ENCODE measurements around the gene MAP1LC3C.

Gene MAP1LC3C

DNA sequence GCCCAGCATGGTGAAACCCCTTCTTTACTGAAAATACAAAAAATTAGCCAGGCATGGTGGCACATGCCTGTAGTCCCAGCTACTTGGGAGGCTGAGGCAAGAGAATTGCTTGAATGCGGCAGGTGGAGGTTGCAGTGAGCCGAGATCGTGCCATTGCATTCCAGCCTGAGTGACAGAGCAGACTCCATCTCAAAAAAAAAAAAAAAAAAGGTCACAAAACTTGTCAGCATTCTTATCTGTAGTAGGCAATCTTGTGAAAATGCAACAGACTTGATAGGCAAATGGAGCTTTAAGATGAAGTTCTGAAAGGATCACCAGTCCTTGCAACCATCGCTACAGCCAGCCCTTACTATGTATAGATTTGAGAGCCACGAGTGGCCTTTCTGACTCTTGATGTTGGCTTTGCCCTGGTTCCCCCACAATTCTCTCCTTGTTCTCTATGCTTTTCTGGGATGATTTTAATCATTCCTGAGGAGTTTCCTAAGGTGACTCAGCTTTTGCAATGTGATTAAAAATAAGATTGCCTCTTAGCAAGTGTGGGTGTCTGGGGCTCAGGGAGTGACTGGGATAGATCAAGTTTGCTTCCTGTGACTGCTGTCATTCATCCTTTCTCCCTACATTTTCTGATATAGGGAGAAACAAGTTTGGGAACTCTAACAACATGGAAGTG lies 7.1 kb upstream of the MAP1LC3C start:
- TF ChIP-seq, protein P1, sequence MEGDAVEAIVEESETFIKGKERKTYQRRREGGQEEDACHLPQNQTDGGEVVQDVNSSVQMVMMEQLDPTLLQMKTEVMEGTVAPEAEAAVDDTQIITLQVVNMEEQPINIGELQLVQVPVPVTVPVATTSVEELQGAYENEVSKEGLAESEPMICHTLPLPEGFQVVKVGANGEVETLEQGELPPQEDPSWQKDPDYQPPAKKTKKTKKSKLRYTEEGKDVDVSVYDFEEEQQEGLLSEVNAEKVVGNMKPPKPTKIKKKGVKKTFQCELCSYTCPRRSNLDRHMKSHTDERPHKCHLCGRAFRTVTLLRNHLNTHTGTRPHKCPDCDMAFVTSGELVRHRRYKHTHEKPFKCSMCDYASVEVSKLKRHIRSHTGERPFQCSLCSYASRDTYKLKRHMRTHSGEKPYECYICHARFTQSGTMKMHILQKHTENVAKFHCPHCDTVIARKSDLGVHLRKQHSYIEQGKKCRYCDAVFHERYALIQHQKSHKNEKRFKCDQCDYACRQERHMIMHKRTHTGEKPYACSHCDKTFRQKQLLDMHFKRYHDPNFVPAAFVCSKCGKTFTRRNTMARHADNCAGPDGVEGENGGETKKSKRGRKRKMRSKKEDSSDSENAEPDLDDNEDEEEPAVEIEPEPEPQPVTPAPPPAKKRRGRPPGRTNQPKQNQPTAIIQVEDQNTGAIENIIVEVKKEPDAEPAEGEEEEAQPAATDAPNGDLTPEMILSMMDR (IDR thresholded peaks at IDR 0.05) = no peak
- TF ChIP-seq ZFX (IDR thresholded peaks at IDR 0.05; ENCODE audit: borderline replicate concordance) = no peak
- H3K27ac ChIP-seq = no peak overlapping the region

GRCh38 chr1:242004751-242005495 lies 6.0 kb upstream of the MAP1LC3C start:
- TF ChIP-seq, protein P1 (IDR thresholded peaks at IDR 0.05) = no peak
- TF ChIP-seq ZFX (IDR thresholded peaks at IDR 0.05; ENCODE audit: borderline replicate concordance) = no peak
- no peak overlapping the region for H3K27ac ChIP-seq

GRCh38 chr1:242002510-242002909 lies 3.6 kb upstream of the MAP1LC3C start:
- TF ChIP-seq, protein P1 (IDR thresholded peaks at IDR 0.05) = no peak
- no peak for TF ChIP-seq ZFX (IDR thresholded peaks at IDR 0.05; ENCODE audit: borderline replicate concordance)
- no peak overlapping the region for H3K27ac ChIP-seq

- TF ChIP-seq, protein P1 (IDR thresholded peaks at IDR 0.05) = no peak
- no peak for TF ChIP-seq ZFX (IDR thresholded peaks at IDR 0.05; ENCODE audit: borderline replicate concordance)
- H3K27ac ChIP-seq = no peak overlapping the region
Measured at GRCh38 chr1:242002072-242002471, 3.2 kb upstream of the MAP1LC3C start.

- no peak for TF ChIP-seq ZFX (IDR thresholded peaks at IDR 0.05; ENCODE audit: borderline replicate concordance)
- TF ChIP-seq, protein P1 (IDR thresholded peaks at IDR 0.05) = no peak
- H3K27ac ChIP-seq = no peak overlapping the region
Measured at GRCh38 chr1:242000434-242000833, 1.5 kb upstream of the MAP1LC3C start.

GRCh38 chr1:241998412-241998921 lies 431 bp downstream of the MAP1LC3C start:
- TF ChIP-seq ZFX (IDR thresholded peaks at IDR 0.05; ENCODE audit: borderline replicate concordance) = no peak
- TF ChIP-seq, protein P1 (IDR thresholded peaks at IDR 0.05) = peak; percentile 97
- H3K27ac ChIP-seq = no peak overlapping the region

Measured in 22Rv1 (cell line).